Urinary bladder (tissue), 4 donors: ENCODE data around the gene PHKA2. TPM values are rescaled to one million over a fixed set of nuclear protein-coding genes. Genes with fewer than 3 reads are reported as not detected.
A peak's percentile ranks its signal among the peaks of the same experiment; 100 is the strongest.
"Not testable (repeated sequence)": the region's sequence is repeated elsewhere in the genome, so short reads cannot be mapped to it uniquely, and the experiment has no call there.

Experiments used
- DNase-seq: peaks from one replicate; pipeline ENCODE4 v3.0.0-alpha.2; 2015; ENCODE audit errors: extremely low spot score
- H3K27ac ChIP-seq: one replicate; pipeline ENCODE4 v1.5.1; 2013; ENCODE audit warnings: low read depth, mild to moderate bottlenecking, moderate library complexity
- H3K36me3 ChIP-seq: one replicate; pipeline ENCODE4 v1.6.1; 2013; ENCODE audit warnings: mild to moderate bottlenecking, moderate library complexity; ENCODE audit not compliant: insufficient read depth
- H3K4me1 ChIP-seq: one replicate; pipeline ENCODE4 v1.6.1; 2013; ENCODE audit warnings: mild to moderate bottlenecking, moderate library complexity; ENCODE audit not compliant: insufficient read depth
- H3K4me3 ChIP-seq: one replicate; pipeline ENCODE4 v1.5.1; 2013; ENCODE audit warnings: low read depth, low read length
- WGBS: extraction: QIAGEN DNeasy Blood & Tissue Kit; methylation state at CpG from one replicate; pipeline ENCODE4 v1.1.7; 2013; 5-methylcytosine and 5-hydroxymethylcytosine counted together
- polyA plus RNA-seq: library from polyadenylated mRNA; stranded (reverse); fragments of 200-250 nt; gene quantifications from one replicate; pipeline ENCODE4 v1.2.3, GENCODE V29; 2013
- total RNA-seq: library from RNA; depleted of rRNA; stranded (reverse); fragments of >200 nt; gene quantifications from one replicate; pipeline ENCODE4 v1.2.3, GENCODE V29; 2014
- donor health status: healthy with polysubstance abuse.
- donor health status: healthy.

Gene PHKA2
- total RNA-seq, result 20.6 TPM
- 14.7 TPM for polyA plus RNA-seq

GRCh38 chrX:18983666-18984380 is at the start of gene PHKA2:
Gene PHKA2 (minus strand): TSS chrX:18984114. CDS start chrX:18983932, 182 bp downstream.
- Histone ChIP-seq H3K4me1 (no peaks in the 10 kb centered on the region), H3K27ac (peak within 1 kb of the TSS; percentile 88), H3K4me3 (peak within 1 kb of the TSS; percentile 73), H3K36me3 (no peaks in the 10 kb centered on the region)
- WGBS, result under 1% methylated on average over 64 of the region's 64 CpGs
- DNase-seq, result no peak

- 83% methylated on average over 3 of the region's 3 CpGs for WGBS
- Histone ChIP-seq H3K36me3 (no peaks in the 10 kb centered on the region), H3K4me1 (no peaks in the 10 kb centered on the region), H3K4me3 (no peak overlapping the region), H3K27ac (no peak overlapping the region)
- DNase-seq, result no peak
Observed at GRCh38 chrX:19030805-19031204, 46.9 kb upstream of the PHKA2 start.

GRCh38 chrX:19028560-19028959 is 44.6 kb upstream of the PHKA2 start:
- Histone ChIP-seq H3K4me1 (no peaks in the 10 kb centered on the region), H3K36me3 (no peaks in the 10 kb centered on the region), H3K27ac (no peak overlapping the region), H3K4me3 (no peak overlapping the region)
- DNase-seq, result no peak
- WGBS, result 91% methylated on average over 6 of the region's 6 CpGs

GRCh38 chrX:19024366-19024765 is 40.5 kb upstream of the PHKA2 start:
- no peaks in the 10 kb centered on the region for H3K4me1 ChIP-seq
- no peaks in the 10 kb centered on the region for H3K36me3 ChIP-seq
- H3K4me3 ChIP-seq, result no peak overlapping the region
- WGBS, result 85% methylated on average over 4 of the region's 4 CpGs
- no peak overlapping the region for H3K27ac ChIP-seq
- DNase-seq, result no peak

- Histone ChIP-seq H3K36me3 (no peaks in the 10 kb centered on the region), H3K27ac (no peak overlapping the region), H3K4me1 (no peaks in the 10 kb centered on the region), H3K4me3 (no peak overlapping the region)
- no peak for DNase-seq
- 94% methylated on average over 2 of the region's 2 CpGs for WGBS
Observed at GRCh38 chrX:19019996-19020395, 36.1 kb upstream of the PHKA2 start.

- Histone ChIP-seq H3K4me1 (no peaks in the 10 kb centered on the region), H3K36me3 (no peaks in the 10 kb centered on the region), H3K4me3 (no peak overlapping the region), H3K27ac (no peak overlapping the region)
- WGBS, result 36% methylated on average over 3 of the region's 3 CpGs
- no peak for DNase-seq
Observed at GRCh38 chrX:19017271-19017670, 33.4 kb upstream of the PHKA2 start.

GRCh38 chrX:19016614-19017013 is 32.7 kb upstream of the PHKA2 start:
- not testable (repeated sequence) for H3K36me3 ChIP-seq, DNase-seq, H3K4me1 ChIP-seq, H3K4me3 ChIP-seq, H3K27ac ChIP-seq
- WGBS, result 95% methylated on average over 7 of the region's 8 CpGs

GRCh38 chrX:19007868-19008267 is 24.0 kb upstream of the PHKA2 start:
- DNase-seq, result no peak
- Histone ChIP-seq H3K4me1 (no peaks in the 10 kb centered on the region), H3K36me3 (no peaks in the 10 kb centered on the region), H3K27ac (no peak overlapping the region), H3K4me3 (no peak overlapping the region)
- WGBS, result 97% methylated on average over 4 of the region's 4 CpGs

GRCh38 chrX:19007011-19007410 is 23.1 kb upstream of the PHKA2 start:
- DNase-seq, result no peak
- 90% methylated on average over 7 of the region's 7 CpGs for WGBS
- Histone ChIP-seq H3K4me1 (no peaks in the 10 kb centered on the region), H3K4me3 (no peak overlapping the region), H3K36me3 (peaks cover 2% of the 10 kb centered on the region), H3K27ac (no peak overlapping the region)

- Histone ChIP-seq H3K36me3 (peaks cover 2% of the 10 kb centered on the region), H3K4me1 (no peaks in the 10 kb centered on the region), H3K4me3 (no peak overlapping the region), H3K27ac (no peak overlapping the region)
- 89% methylated on average over 4 of the region's 4 CpGs for WGBS
- DNase-seq, result no peak
Observed at GRCh38 chrX:19005909-19006308, 22.0 kb upstream of the PHKA2 start.

GRCh38 chrX:19003756-19004155 is 19.8 kb upstream of the PHKA2 start:
- Histone ChIP-seq H3K36me3 (peaks cover 2% of the 10 kb centered on the region), H3K4me1 (no peaks in the 10 kb centered on the region), H3K4me3 (no peak overlapping the region), H3K27ac (no peak overlapping the region)
- no peak for DNase-seq
- WGBS, result 89% methylated on average over 5 of the region's 5 CpGs

GRCh38 chrX:18998653-18999052 is 14.7 kb upstream of the PHKA2 start:
- peaks cover 2% of the 10 kb centered on the region for H3K36me3 ChIP-seq
- no peak overlapping the region for H3K27ac ChIP-seq
- no peak overlapping the region for H3K4me3 ChIP-seq
- H3K4me1 ChIP-seq, result no peaks in the 10 kb centered on the region
- WGBS, result 70% methylated on average over 1 of the region's 1 CpG
- no peak for DNase-seq

- WGBS, result 74% methylated on average over 4 of the region's 4 CpGs
Observed at GRCh38 chrX:18997916-18998315, 14.0 kb upstream of the PHKA2 start.

GRCh38 chrX:18996536-18996935 is 12.6 kb upstream of the PHKA2 start:
- Histone ChIP-seq H3K4me3 (no peak overlapping the region), H3K27ac (no peak overlapping the region), H3K36me3 (no peaks in the 10 kb centered on the region), H3K4me1 (no peaks in the 10 kb centered on the region)
- no peak for DNase-seq

More at GRCh38 chrX:18997916-18998315, 14.0 kb upstream of the PHKA2 start:
- DNase-seq, result no peak
- H3K27ac ChIP-seq, result no peak overlapping the region
- no peaks in the 10 kb centered on the region for H3K4me1 ChIP-seq
- H3K4me3 ChIP-seq, result no peak overlapping the region
- H3K36me3 ChIP-seq, result peaks cover 2% of the 10 kb centered on the region

GRCh38 chrX:18995221-18995620 is 11.3 kb upstream of the PHKA2 start:
- no peak for DNase-seq
- Histone ChIP-seq H3K36me3 (no peaks in the 10 kb centered on the region), H3K27ac (no peak overlapping the region), H3K4me3 (no peak overlapping the region), H3K4me1 (no peaks in the 10 kb centered on the region)
- 72% methylated on average over 3 of the region's 3 CpGs for WGBS
